ENCODE data around the gene LRRIQ3. TPM values are rescaled to one million over a fixed set of nuclear protein-coding genes. Genes with fewer than 3 reads are reported as not detected.

The LRRIQ3 gene
- total RNA-seq, 2 experiments from 2014 or later, result 2.3 to 2.5 TPM

DNA sequence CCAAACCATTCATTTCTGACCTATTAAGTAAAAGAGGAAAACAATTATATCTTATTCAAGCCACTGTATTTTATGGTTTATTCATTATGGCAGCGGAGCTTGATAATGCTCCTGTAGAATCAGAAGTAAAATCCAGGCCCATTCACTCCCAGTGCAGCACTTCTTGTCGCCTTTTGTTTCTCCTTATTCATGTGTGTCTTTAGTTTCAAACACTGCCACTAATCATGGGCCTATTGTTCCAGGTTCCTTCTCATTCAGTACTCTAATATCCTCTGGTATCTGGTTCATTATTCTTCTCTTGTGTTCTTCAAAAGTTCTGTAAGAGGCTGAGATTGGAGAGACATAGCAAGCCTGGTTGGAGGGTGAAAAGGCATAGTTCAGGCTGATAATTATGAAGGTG is 218.3 kb downstream of the LRRIQ3 start:
- Histone ChIP-seq H2AFZ (ENCODE audit: low read length) (no peak overlapping the region), H3K27ac (ENCODE audit: low read depth, low read length, poor library complexity, severe bottlenecking) (no peak overlapping the region), H3K4me1 (ENCODE audit: insufficient read depth, low read length, poor library complexity, severe bottlenecking) (no peaks in the 10 kb centered on the region), H3K36me3 (ENCODE audit: insufficient read depth, low read length) (no peaks in the 10 kb centered on the region), H3K9me3 (ENCODE audit: low read length) (no peaks in the 10 kb centered on the region), H3K4me2 (ENCODE audit: low read length) (no peak overlapping the region), H3K79me2 (ENCODE audit: insufficient read depth, low read depth, low read length) (no peaks in the 10 kb centered on the region), H3K4me3 (ENCODE audit: low read depth, low read length, poor library complexity, severe bottlenecking) (no peak overlapping the region), H3K9me2 (ENCODE audit: insufficient read depth, low read length) (no peaks in the 10 kb centered on the region), H4K20me1 (ENCODE audit: insufficient read depth, low read length) (no peaks in the 10 kb centered on the region)
- no TSS peak for BruUV-seq (replicated peaks)
- intact Hi-C loops (cut with micrococcal nuclease; ENCODE audit: unreplicated experiment), result no loop called here
- DNase-seq (ENCODE audit: low spot score), result no peak
- ChIA-PET POLR2A (no interaction called here), CTCF (ENCODE audit: unreplicated experiment) (no interaction called here)
- TF ChIP-seq, protein P1, sequence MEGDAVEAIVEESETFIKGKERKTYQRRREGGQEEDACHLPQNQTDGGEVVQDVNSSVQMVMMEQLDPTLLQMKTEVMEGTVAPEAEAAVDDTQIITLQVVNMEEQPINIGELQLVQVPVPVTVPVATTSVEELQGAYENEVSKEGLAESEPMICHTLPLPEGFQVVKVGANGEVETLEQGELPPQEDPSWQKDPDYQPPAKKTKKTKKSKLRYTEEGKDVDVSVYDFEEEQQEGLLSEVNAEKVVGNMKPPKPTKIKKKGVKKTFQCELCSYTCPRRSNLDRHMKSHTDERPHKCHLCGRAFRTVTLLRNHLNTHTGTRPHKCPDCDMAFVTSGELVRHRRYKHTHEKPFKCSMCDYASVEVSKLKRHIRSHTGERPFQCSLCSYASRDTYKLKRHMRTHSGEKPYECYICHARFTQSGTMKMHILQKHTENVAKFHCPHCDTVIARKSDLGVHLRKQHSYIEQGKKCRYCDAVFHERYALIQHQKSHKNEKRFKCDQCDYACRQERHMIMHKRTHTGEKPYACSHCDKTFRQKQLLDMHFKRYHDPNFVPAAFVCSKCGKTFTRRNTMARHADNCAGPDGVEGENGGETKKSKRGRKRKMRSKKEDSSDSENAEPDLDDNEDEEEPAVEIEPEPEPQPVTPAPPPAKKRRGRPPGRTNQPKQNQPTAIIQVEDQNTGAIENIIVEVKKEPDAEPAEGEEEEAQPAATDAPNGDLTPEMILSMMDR (conservative IDR thresholded peaks at IDR 0.05; ENCODE audit: low read length), result no peak
- no peak for TF ChIP-seq EZH2phosphoT487 (IDR thresholded peaks at IDR 0.05; ENCODE audit: borderline replicate concordance, low read depth, low read length)

DNA sequence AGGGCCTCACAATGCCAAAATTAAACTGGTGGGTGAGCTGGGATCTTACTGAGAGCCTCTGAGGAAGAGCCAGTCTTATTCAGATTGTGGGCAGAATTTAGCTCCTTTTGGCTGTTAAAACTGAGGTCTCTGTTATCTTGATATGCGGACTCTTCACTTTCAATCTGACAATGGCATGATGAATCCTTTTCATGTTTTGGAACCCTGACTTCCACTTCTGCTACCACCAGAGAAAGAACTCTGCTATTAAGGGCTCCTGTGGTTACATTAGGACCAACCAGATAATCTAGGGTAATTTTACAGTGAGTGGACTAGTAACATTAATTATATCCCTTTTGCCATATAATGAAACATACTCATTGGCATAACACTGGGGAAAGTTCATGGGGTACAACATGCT is 219.0 kb downstream of the LRRIQ3 start:
- H4K20me1 ChIP-seq (ENCODE audit: insufficient read depth, low read length), result no peaks in the 10 kb centered on the region
- H3K27ac ChIP-seq (ENCODE audit: low read depth, low read length, poor library complexity, severe bottlenecking), result no peak overlapping the region
- H3K9me3 ChIP-seq (ENCODE audit: low read length), result no peaks in the 10 kb centered on the region
- H3K4me2 ChIP-seq (ENCODE audit: low read length), result no peak overlapping the region
- ChIA-PET POLR2A (no interaction called here), CTCF (ENCODE audit: unreplicated experiment) (no interaction called here)
- no peaks in the 10 kb centered on the region for H3K4me1 ChIP-seq (ENCODE audit: insufficient read depth, low read length, poor library complexity, severe bottlenecking)
- H3K36me3 ChIP-seq (ENCODE audit: insufficient read depth, low read length), result no peaks in the 10 kb centered on the region
- no peaks in the 10 kb centered on the region for H3K9me2 ChIP-seq (ENCODE audit: insufficient read depth, low read length)
- TF ChIP-seq, protein P1 (conservative IDR thresholded peaks at IDR 0.05; ENCODE audit: low read length), result no peak
- TF ChIP-seq EZH2phosphoT487 (IDR thresholded peaks at IDR 0.05; ENCODE audit: borderline replicate concordance, low read depth, low read length), result no peak
- DNase-seq (ENCODE audit: low spot score), result no peak
- no peaks in the 10 kb centered on the region for H3K79me2 ChIP-seq (ENCODE audit: insufficient read depth, low read depth, low read length)
- BruUV-seq (replicated peaks), result no TSS peak
- H3K4me3 ChIP-seq (ENCODE audit: low read depth, low read length, poor library complexity, severe bottlenecking), result no peak overlapping the region
- intact Hi-C loops (cut with micrococcal nuclease; ENCODE audit: unreplicated experiment), result no loop called here
- no peak overlapping the region for H2AFZ ChIP-seq (ENCODE audit: low read length)

Other genes starting within 250 kb of the LRRIQ3 start
- 2.9 and 9.4 TPM in 2 replicates for gene FPGT, start 66 bp upstream of the LRRIQ3 start, total RNA-seq (2014; rRNA removed; shearing (Covaris generic))
- gene FPGT, start 66 bp upstream of the LRRIQ3 start, total RNA-seq (2022), result 8.9 and 9.2 TPM in 2 replicates
- not detected in 2 replicates for gene TNNI3K, start 37.2 kb upstream of the LRRIQ3 start, total RNA-seq (2014; rRNA removed; shearing (Covaris generic))
- not detected in 2 replicates for gene TNNI3K, start 37.2 kb upstream of the LRRIQ3 start, total RNA-seq (2022)

All from OCI-LY7 (cell line).